ENCODE data around the gene SSH2. TPM values are rescaled to one million over a fixed set of nuclear protein-coding genes. Genes with fewer than 3 reads are reported as not detected.

The SSH2 gene
- total and polyA plus RNA-seq, 2 of the 13 experiments (the other 11 are each of a cell fraction or from before 2014, with no cell fraction given): 6.0 to 6.4 TPM

- DNase-seq (ENCODE audit: low spot score) (no peak), ATAC-seq (no peak), FAIRE-seq (no peak)
- H3K27me3 ChIP-seq (ENCODE audit: control insufficient read depth in 1 of 2, insufficient read depth in 2 of 2, low read length in 2 of 2): no peaks in the 10 kb centered on the region; a peak in 1 of 5 replicates
- no peak overlapping the region for H3K27ac ChIP-seq (ENCODE audit: extremely low read length, insufficient read depth, low read length)
- intact Hi-C loops (cut with micrococcal nuclease; ENCODE audit: unreplicated experiment) (no loop called here), in situ Hi-C loops (cut with HindIII; ENCODE audit: extremely low pct_ligation_motif_present, low pct_unique_long_range_greater_than_20kb) (no loop called here)
- H3K36me3 ChIP-seq (replicated peaks in 1 of 2; ENCODE audit: control insufficient read depth in 1 of 2, insufficient read depth in 2 of 2, low read length in 2 of 2): no peaks in the 10 kb centered on the region
- ChIA-PET POLR2A (no interaction called here), CTCF (ENCODE audit: low intra/inter-chr PET ratio, low total read pairs) (no interaction called here)
- TF ChIP-seq PAX8 (CRISPR knock-in tag; IDR thresholded peaks at IDR 0.05; ENCODE audit: borderline replicate concordance): no peak
- H2AFZ ChIP-seq (ENCODE audit: low read length): no peak overlapping the region
- peaks cover 8% of the 10 kb centered on the region; the same call in 1 of the 2 replicates for H3K4me1 ChIP-seq (ENCODE audit: insufficient read depth, low read length)
- no peak overlapping the region for H3K9ac ChIP-seq (ENCODE audit: insufficient read depth, low read depth, low read length)
- no TSS peak for BruUV-seq (replicated peaks)
- 99% methylated on average over 4 of the region's 4 CpGs for WGBS (ENCODE audit: low lambda C conversion rate)
- H3K4me3 ChIP-seq (replicated peaks in 1 of 3; ENCODE audit: insufficient read depth in 1 of 3, low read depth in 2 of 3, low read length in 3 of 3): no peak overlapping the region
- H4K20me1 ChIP-seq (ENCODE audit: insufficient read depth, low read length): no peaks in the 10 kb centered on the region
- no peaks in the 10 kb centered on the region for H3K9me3 ChIP-seq (ENCODE audit: low read length)
- no peaks in the 10 kb centered on the region for H3K79me2 ChIP-seq (ENCODE audit: insufficient read depth, low read length)
- no peak overlapping the region for H3K4me2 ChIP-seq (ENCODE audit: low read depth, low read length)
These were observed 213.5 kb downstream of the SSH2 start for GRCh38 chr17:29716566-29716965.

GRCh38 chr17:29715680-29716079 lies 214.3 kb downstream of the SSH2 start:
- no TSS peak for BruUV-seq (replicated peaks)
- no peaks in the 10 kb centered on the region; a peak in 1 of 5 replicates for H3K27me3 ChIP-seq (ENCODE audit: control insufficient read depth in 1 of 2, insufficient read depth in 2 of 2, low read length in 2 of 2)
- DNase-seq (ENCODE audit: low spot score) (no peak), FAIRE-seq (no peak), ATAC-seq (no peak)
- WGBS (ENCODE audit: low lambda C conversion rate): 100% methylated on average over 2 of the region's 2 CpGs
- H3K4me1 ChIP-seq (ENCODE audit: insufficient read depth, low read length): peaks cover 14% of the 10 kb centered on the region
- intact Hi-C loops (cut with micrococcal nuclease; ENCODE audit: unreplicated experiment) (no loop called here), in situ Hi-C loops (cut with HindIII; ENCODE audit: extremely low pct_ligation_motif_present, low pct_unique_long_range_greater_than_20kb) (no loop called here)
- no peak overlapping the region for H3K9ac ChIP-seq (ENCODE audit: insufficient read depth, low read depth, low read length)
- H3K4me2 ChIP-seq (ENCODE audit: low read depth, low read length): no peak overlapping the region
- H3K4me3 ChIP-seq (replicated peaks in 1 of 3; ENCODE audit: insufficient read depth in 1 of 3, low read depth in 2 of 3, low read length in 3 of 3): no peak overlapping the region
- no peak overlapping the region for H2AFZ ChIP-seq (ENCODE audit: low read length)
- H3K9me3 ChIP-seq (ENCODE audit: low read length): no peaks in the 10 kb centered on the region
- no peak overlapping the region for H3K27ac ChIP-seq (ENCODE audit: extremely low read length, insufficient read depth, low read length)
- no peaks in the 10 kb centered on the region for H3K36me3 ChIP-seq (replicated peaks in 1 of 2; ENCODE audit: control insufficient read depth in 1 of 2, insufficient read depth in 2 of 2, low read length in 2 of 2)
- ChIA-PET CTCF (ENCODE audit: low intra/inter-chr PET ratio, low total read pairs) (no interaction called here), POLR2A (no interaction called here)
- no peaks in the 10 kb centered on the region for H3K79me2 ChIP-seq (ENCODE audit: insufficient read depth, low read length)
- H4K20me1 ChIP-seq (ENCODE audit: insufficient read depth, low read length): no peaks in the 10 kb centered on the region
- TF ChIP-seq SP4 (CRISPR knock-in tag; IDR thresholded peaks at IDR 0.05): no peak
- TF ChIP-seq GFI1 (CRISPR knock-in tag; IDR thresholded peaks at IDR 0.05; ENCODE audit: borderline replicate concordance): no peak
- TF ChIP-seq ZNF280D (CRISPR knock-in tag; IDR thresholded peaks at IDR 0.05): no peak
- TF ChIP-seq NCOA5 (CRISPR knock-in tag; IDR thresholded peaks at IDR 0.05): no peak
- no peak for TF ChIP-seq NR1H2 (CRISPR knock-in tag; IDR thresholded peaks at IDR 0.05; ENCODE audit: borderline replicate concordance, low read depth)
- TF ChIP-seq ZNF646 (CRISPR knock-in tag; IDR thresholded peaks at IDR 0.05): no peak

All from HepG2 (cell line).